Neural cell (in vitro differentiated cells): Measurements from ENCODE around the gene OR14K1. TPM values are rescaled to one million over a fixed set of nuclear protein-coding genes. Genes with fewer than 3 reads are reported as not detected.

Experiments used
- H2AFZ ChIP-seq: fragments of 200-600, 300-800 bp; sonication (generic), shearing (Covaris generic); 2 replicates; pipeline ENCODE4 v1.6.0; 2014; ENCODE audit warnings: low read depth, mild to moderate bottlenecking, antibody characterized with exemption, low read length, moderate library complexity
- H3F3A ChIP-seq: fragments of 200-600 bp; shearing (Covaris generic); 2 replicates; pipeline ENCODE4 v1.6.1; 2016; ENCODE audit warnings: mild to moderate bottlenecking, moderate library complexity, mixed read lengths, antibody characterized with exemption, low read length; ENCODE audit not compliant: insufficient read depth, poor library complexity, severe bottlenecking
- H3K27ac ChIP-seq: fragments of 200-600, 300-800 bp; sonication (generic), shearing (Covaris generic); 2 replicates; pipeline ENCODE4 v1.5.1; 2014; ENCODE audit warnings: mild to moderate bottlenecking, low read length, moderate library complexity
- H3K27me3 ChIP-seq: fragments of 300-800, 200-600 bp; sonication (generic), shearing (Covaris generic); 2 replicates; pipeline ENCODE4 v1.6.0; 2014; ENCODE audit warnings: mild to moderate bottlenecking, low read depth, low read length, moderate library complexity; ENCODE audit not compliant: insufficient read depth
- H3K36me3 ChIP-seq: fragments of 300-800, 200-600 bp; sonication (generic), shearing (Covaris generic); 2 replicates; pipeline ENCODE4 v1.5.1; 2014; ENCODE audit warnings: mild to moderate bottlenecking, antibody characterized with exemption, low read length, moderate library complexity; ENCODE audit not compliant: insufficient read depth
- H3K4me2 ChIP-seq: fragments of 300-800, 200-600 bp; sonication (generic), shearing (Covaris generic); 2 replicates; pipeline ENCODE4 v1.6.0; 2014; ENCODE audit warnings: mild to moderate bottlenecking, low read length
- H3K4me3 ChIP-seq: fragments of 300-800, 200-600 bp; sonication (generic), shearing (Covaris generic); 2 replicates; pipeline ENCODE4 v1.5.1; 2014; ENCODE audit warnings: mild to moderate bottlenecking, low read length, moderate library complexity
- H3K79me2 ChIP-seq: fragments of 200-600 bp; shearing (Covaris generic); replicated peaks from 2 replicates; pipeline ENCODE4 v1.6.0; 2014; ENCODE audit warnings: mild to moderate bottlenecking, low read length, moderate library complexity; ENCODE audit not compliant: insufficient read depth
- H3K9ac ChIP-seq: fragments of 300-800, 200-600 bp; sonication (generic), shearing (Covaris generic); 2 replicates; pipeline ENCODE4 v1.6.1; 2016; ENCODE audit warnings: mild to moderate bottlenecking, low read length, mixed read lengths
- H3K9me2 ChIP-seq: fragments of 200-600 bp; shearing (Covaris generic); 2 replicates; pipeline ENCODE4 v1.6.1; 2016; ENCODE audit warnings: mild to moderate bottlenecking, low read length, mixed read lengths; ENCODE audit not compliant: insufficient read depth
- H3K9me3 ChIP-seq: fragments of 200-600, 300-800 bp; sonication (generic), shearing (Covaris generic); 2 replicates; pipeline ENCODE4 v1.6.1; 2016; ENCODE audit warnings: mild to moderate bottlenecking, mixed run types, low read length, moderate library complexity, mixed read lengths
- H4K20me1 ChIP-seq: fragments of 200-600 bp; shearing (Covaris generic); 2 replicates; pipeline ENCODE4 v1.6.1; 2016; ENCODE audit warnings: mild to moderate bottlenecking, mixed run types; ENCODE audit not compliant: insufficient read depth
- EP300 ChIP-seq: fragments of 450-650 bp; conservative IDR thresholded peaks from 2 replicates; pipeline ENCODE4 v1.6.1; 2014; ENCODE audit warnings: antibody characterized with exemption, mild to moderate bottlenecking, moderate library complexity; ENCODE audit not compliant: poor library complexity, severe bottlenecking
- EZH2 ChIP-seq: fragments of 200-600, 300-800 bp; shearing (Covaris generic), sonication (generic); IDR thresholded peaks from 2 replicates; pipeline ENCODE4 v1.6.1; 2014; ENCODE audit warnings: antibody characterized with exemption, low read length, borderline replicate concordance, mild to moderate bottlenecking; ENCODE audit not compliant: insufficient read depth, poor library complexity, severe bottlenecking
- MXI1 ChIP-seq: fragments of 450-650 bp; conservative IDR thresholded peaks from 2 replicates; pipeline ENCODE4 v1.6.1; 2014; ENCODE audit warnings: antibody characterized with exemption, mild to moderate bottlenecking; ENCODE audit not compliant: poor library complexity, severe bottlenecking
- POLR2AphosphoS5 ChIP-seq: IDR thresholded peaks from 2 replicates; pipeline ENCODE4 v1.6.1; 2012
- RAD21 ChIP-seq: fragments of 450-650 bp; conservative IDR thresholded peaks from 2 replicates; pipeline ENCODE4 v1.6.1; 2014; ENCODE audit warnings: antibody characterized with exemption, mild to moderate bottlenecking, moderate library complexity
- SMC3 ChIP-seq: fragments of 450-650 bp; conservative IDR thresholded peaks from 2 replicates; pipeline ENCODE4 v1.6.1; 2014; ENCODE audit warnings: antibody characterized with exemption, mild to moderate bottlenecking, moderate library complexity; ENCODE audit not compliant: poor library complexity
- TAF1 ChIP-seq: IDR thresholded peaks from 2 replicates; pipeline ENCODE4 v1.6.1; 2012; ENCODE audit warnings: low read depth
- polyA plus RNA-seq: library from polyadenylated mRNA; depleted of rRNA; stranded (reverse); fragments of >200 nt; gene quantifications from 2 replicates; pipeline ENCODE4 v1.2.3, GENCODE V29; 2014
- TF ChIP-seq, protein P1 (sequence below): fragments of 450-650 bp; IDR thresholded peaks from 2 replicates; pipeline ENCODE4 v1.5.1; 2014; ENCODE audit warnings: antibody characterized with exemption, mild to moderate bottlenecking, moderate library complexity; ENCODE audit not compliant: poor library complexity, severe bottlenecking
- TF ChIP-seq, protein P2 (sequence below): IDR thresholded peaks from 2 replicates; pipeline ENCODE4 v1.6.1; 2012; ENCODE audit warnings: borderline replicate concordance

The OR14K1 gene
- polyA plus RNA-seq, 1 donor from 2014 or later = not detected

DNA sequence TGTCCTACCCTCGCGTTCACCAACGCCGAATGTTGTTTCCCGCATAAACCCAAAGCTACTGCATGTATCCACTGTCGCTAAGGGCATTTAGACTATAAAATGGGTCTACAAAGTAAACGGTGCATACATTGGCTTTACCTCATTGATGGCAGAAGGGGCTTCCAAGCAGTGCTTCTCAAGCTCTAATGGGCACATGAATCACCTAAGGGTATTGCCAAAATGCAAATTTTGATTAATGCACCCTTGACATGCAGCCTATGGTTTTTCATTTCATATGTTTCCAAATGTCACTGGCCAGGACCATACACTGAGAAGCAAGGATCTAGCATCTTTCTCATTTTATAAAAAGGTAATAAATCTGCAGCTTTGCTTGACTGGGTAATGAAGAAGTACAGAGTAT is 24.7 kb upstream of the OR14K1 start:
- Histone ChIP-seq H4K20me1 (no peaks in the 10 kb centered on the region), H3K27ac (no peak overlapping the region), H3K79me2 (no peaks in the 10 kb centered on the region), H3K9me2 (no peaks in the 10 kb centered on the region), H3K9me3 (no peaks in the 10 kb centered on the region), H3F3A (no peaks in the 10 kb centered on the region), H3K4me3 (no peak overlapping the region), H3K9ac (no peak overlapping the region), H2AFZ (no peak overlapping the region), H3K4me2 (no peak overlapping the region), H3K36me3 (no peaks in the 10 kb centered on the region), H3K27me3 (no peaks in the 10 kb centered on the region)
- TF ChIP-seq MXI1 = no peak
- TF ChIP-seq POLR2AphosphoS5 = no peak
- no peak for TF ChIP-seq EP300
- no peak for TF ChIP-seq SMC3
- TF ChIP-seq RAD21 = no peak
- TF ChIP-seq EZH2 = no peak
- TF ChIP-seq, protein P1, sequence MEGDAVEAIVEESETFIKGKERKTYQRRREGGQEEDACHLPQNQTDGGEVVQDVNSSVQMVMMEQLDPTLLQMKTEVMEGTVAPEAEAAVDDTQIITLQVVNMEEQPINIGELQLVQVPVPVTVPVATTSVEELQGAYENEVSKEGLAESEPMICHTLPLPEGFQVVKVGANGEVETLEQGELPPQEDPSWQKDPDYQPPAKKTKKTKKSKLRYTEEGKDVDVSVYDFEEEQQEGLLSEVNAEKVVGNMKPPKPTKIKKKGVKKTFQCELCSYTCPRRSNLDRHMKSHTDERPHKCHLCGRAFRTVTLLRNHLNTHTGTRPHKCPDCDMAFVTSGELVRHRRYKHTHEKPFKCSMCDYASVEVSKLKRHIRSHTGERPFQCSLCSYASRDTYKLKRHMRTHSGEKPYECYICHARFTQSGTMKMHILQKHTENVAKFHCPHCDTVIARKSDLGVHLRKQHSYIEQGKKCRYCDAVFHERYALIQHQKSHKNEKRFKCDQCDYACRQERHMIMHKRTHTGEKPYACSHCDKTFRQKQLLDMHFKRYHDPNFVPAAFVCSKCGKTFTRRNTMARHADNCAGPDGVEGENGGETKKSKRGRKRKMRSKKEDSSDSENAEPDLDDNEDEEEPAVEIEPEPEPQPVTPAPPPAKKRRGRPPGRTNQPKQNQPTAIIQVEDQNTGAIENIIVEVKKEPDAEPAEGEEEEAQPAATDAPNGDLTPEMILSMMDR = no peak
- no peak for TF ChIP-seq TAF1
- TF ChIP-seq, protein P2, sequence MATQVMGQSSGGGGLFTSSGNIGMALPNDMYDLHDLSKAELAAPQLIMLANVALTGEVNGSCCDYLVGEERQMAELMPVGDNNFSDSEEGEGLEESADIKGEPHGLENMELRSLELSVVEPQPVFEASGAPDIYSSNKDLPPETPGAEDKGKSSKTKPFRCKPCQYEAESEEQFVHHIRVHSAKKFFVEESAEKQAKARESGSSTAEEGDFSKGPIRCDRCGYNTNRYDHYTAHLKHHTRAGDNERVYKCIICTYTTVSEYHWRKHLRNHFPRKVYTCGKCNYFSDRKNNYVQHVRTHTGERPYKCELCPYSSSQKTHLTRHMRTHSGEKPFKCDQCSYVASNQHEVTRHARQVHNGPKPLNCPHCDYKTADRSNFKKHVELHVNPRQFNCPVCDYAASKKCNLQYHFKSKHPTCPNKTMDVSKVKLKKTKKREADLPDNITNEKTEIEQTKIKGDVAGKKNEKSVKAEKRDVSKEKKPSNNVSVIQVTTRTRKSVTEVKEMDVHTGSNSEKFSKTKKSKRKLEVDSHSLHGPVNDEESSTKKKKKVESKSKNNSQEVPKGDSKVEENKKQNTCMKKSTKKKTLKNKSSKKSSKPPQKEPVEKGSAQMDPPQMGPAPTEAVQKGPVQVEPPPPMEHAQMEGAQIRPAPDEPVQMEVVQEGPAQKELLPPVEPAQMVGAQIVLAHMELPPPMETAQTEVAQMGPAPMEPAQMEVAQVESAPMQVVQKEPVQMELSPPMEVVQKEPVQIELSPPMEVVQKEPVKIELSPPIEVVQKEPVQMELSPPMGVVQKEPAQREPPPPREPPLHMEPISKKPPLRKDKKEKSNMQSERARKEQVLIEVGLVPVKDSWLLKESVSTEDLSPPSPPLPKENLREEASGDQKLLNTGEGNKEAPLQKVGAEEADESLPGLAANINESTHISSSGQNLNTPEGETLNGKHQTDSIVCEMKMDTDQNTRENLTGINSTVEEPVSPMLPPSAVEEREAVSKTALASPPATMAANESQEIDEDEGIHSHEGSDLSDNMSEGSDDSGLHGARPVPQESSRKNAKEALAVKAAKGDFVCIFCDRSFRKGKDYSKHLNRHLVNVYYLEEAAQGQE = no peak

DNA sequence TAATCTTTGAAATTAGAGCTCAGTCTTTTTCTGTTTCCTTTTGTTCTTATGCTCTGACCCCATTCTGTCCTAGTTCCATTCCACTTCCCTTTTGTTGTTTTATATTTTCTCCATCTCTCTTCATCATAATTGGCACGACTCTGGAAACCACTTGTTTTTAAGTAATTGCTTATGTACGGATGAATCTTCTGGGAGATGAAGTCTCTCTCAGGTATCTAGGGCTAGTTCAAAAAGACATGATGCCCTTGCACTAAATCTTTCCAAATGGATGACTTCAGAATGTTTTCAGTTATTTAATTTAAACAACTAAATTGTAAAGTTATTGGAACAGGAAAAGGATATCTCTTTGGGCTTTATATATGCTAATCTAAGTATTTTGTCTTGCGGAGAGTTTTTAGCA is 21.9 kb upstream of the OR14K1 start, which contains the start of gene OR6F1:
OR6F1 (minus strand) TSS at position 101 of the 400 bp plus-strand sequence. CDS start 3,891 bp downstream, outside the sequence.
- no peak within 1 kb of the TSS for H3K4me2 ChIP-seq
- H2AFZ ChIP-seq = no peak within 1 kb of the TSS
- H3K79me2 ChIP-seq = no peaks in the 10 kb centered on the region
- TF ChIP-seq EZH2 = no peak
- no peak for TF ChIP-seq RAD21
- TF ChIP-seq SMC3 = no peak
- TF ChIP-seq, protein P2 = no peak
- no peak for TF ChIP-seq EP300
- TF ChIP-seq, protein P1 = no peak
- no peak for TF ChIP-seq TAF1
- TF ChIP-seq POLR2AphosphoS5 = no peak
- no peak for TF ChIP-seq MXI1
- H3K4me3 ChIP-seq = no peak within 1 kb of the TSS
- H3K9me3 ChIP-seq = no peaks in the 10 kb centered on the region
- no peak within 1 kb of the TSS for H3K27ac ChIP-seq
- no peak within 1 kb of the TSS for H3K9ac ChIP-seq
- H3K9me2 ChIP-seq = no peaks in the 10 kb centered on the region
- H3K27me3 ChIP-seq = no peaks in the 10 kb centered on the region
- no peaks in the 10 kb centered on the region for H4K20me1 ChIP-seq
- no peaks in the 10 kb centered on the region for H3K36me3 ChIP-seq
- no peaks in the 10 kb centered on the region for H3F3A ChIP-seq
